Thyroid gland (tissue), 4 donors: Measurements from ENCODE around the gene TRAPPC2L. TPM values are rescaled to one million over a fixed set of nuclear protein-coding genes. Genes with fewer than 3 reads are reported as not detected.

Source experiments
- DNase-seq, 2 donors: peaks; one replicate each; pipeline ENCODE4 v3.0.0-alpha.2; 2019
- H3K27ac ChIP-seq, 3 donors: fragments of 200-600 bp; sonication (generic); 1 replicate in 2 of 3; 2 replicates in 1 of 3; pipeline ENCODE4 v1.5.1; 2016 to 2019; ENCODE audit warnings: mild to moderate bottlenecking in 1 of 3, moderate library complexity in 1 of 3
- H3K27me3 ChIP-seq: fragments of 200-600 bp; sonication (generic); one replicate; pipeline ENCODE4 v1.5.1; 2019
- H3K36me3 ChIP-seq, 2 donors: fragments of 200-600 bp; sonication (generic); one replicate each; pipeline ENCODE4 v1.5.1; 2016 to 2019
- H3K4me1 ChIP-seq, 2 donors: fragments of 200-600 bp; sonication (generic); one replicate each; pipeline ENCODE4 v1.5.1; 2017 to 2019
- H3K4me3 ChIP-seq, 3 donors: fragments of 200-600 bp; sonication (generic); replicated peaks in 1 of 3; 1 replicate in 2 of 3; 2 replicates in 1 of 3; pipeline ENCODE4 v1.5.1; 2016; ENCODE audit warnings: mild to moderate bottlenecking in 1 of 3
- H3K9me3 ChIP-seq: fragments of 200-600 bp; sonication (generic); one replicate; pipeline ENCODE4 v1.5.1; 2017
- CTCF ChIP-seq, 6 experiments: fragments of 200-600 bp in 3 of 6; fragments of 450-650 bp in 3 of 6; sonication (generic) in 3 of 6; IDR thresholded peaks; one replicate each; pipeline ENCODE4 v1.5.1; 2016 to 2019; ENCODE audit warnings: antibody characterized with exemption in 6 of 6, mild to moderate bottlenecking in 2 of 6, inconsistent platforms in 1 of 6, moderate library complexity in 1 of 6
- POLR2A ChIP-seq, 2 donors: fragments of 450-650 bp; IDR thresholded peaks; one replicate each; pipeline ENCODE4 v1.6.1; 2017; ENCODE audit warnings: antibody characterized with exemption in 2 of 2, mild to moderate bottlenecking in 2 of 2, moderate library complexity in 1 of 2
- WGBS, 2 donors: methylation state at CpG; one replicate each; pipeline ENCODE4 v1.1.5; 2017; 5-methylcytosine and 5-hydroxymethylcytosine counted together
- intact Hi-C: fragments of 100-400 bp; cut with DNase I; formaldehyde crosslinking; loops from one replicate; pipeline ENCODE4 v1.15.1; 2023
- total RNA-seq, 4 donors: library from RNA; depleted of rRNA; stranded (reverse); fragments of >200 nt; gene quantifications; one replicate each; pipeline ENCODE4 v1.2.3, GENCODE V29; 2016

Gene TRAPPC2L
- total RNA-seq, 4 donors from 2014 or later: 18.9 to 50.4 (median 43.8) TPM

- TF ChIP-seq POLR2A (IDR thresholded peaks at IDR 0.05): no peak
- no peak for TF ChIP-seq CTCF (IDR thresholded peaks at IDR 0.05)
- no peaks in the 10 kb centered on the region for H3K4me1 ChIP-seq
- H3K36me3 ChIP-seq: no peaks in the 10 kb centered on the region
- H3K27me3 ChIP-seq: no peaks in the 10 kb centered on the region
- H3K4me3 ChIP-seq: no peak overlapping the region
- intact Hi-C loops: no loop called here
- no peak for DNase-seq
- no peak overlapping the region for H3K27ac ChIP-seq
- 80 to 85% methylated on average over 13 to 16 of the region's 16 CpGs for WGBS, 2 donors
- no peaks in the 10 kb centered on the region for H3K9me3 ChIP-seq
Measured at GRCh38 chr16:88906020-88906419, 49.1 kb downstream of the TRAPPC2L start.

DNA sequence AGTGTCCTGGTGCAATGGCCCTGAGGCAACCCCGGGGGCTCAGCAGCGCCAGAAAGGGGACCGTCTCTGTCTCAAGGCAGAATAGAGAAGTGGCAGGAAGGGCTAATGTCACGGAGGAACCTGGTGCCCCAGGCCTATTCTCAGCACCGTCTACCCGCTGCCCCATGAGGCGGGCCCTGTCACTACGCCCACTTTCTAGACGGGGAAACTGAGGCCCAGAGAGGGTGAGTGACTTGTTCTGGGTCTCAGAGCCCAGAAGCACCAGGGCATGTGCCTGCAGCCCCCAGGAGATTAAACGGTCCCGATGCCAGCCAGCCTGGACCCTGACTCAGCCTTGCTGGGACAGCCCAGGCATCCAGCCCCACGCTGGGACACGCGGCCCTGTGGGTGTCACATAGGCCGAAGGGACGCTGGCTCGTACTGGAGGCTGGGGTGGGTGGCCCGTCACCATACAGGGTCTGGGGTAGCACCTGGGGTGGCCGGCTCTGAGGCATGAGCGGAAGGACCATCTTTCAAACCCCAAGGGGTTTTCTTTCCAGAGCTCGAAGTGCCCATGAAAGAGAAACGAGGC lies 49.7 kb downstream of the TRAPPC2L start:
- H3K9me3 ChIP-seq: no peaks in the 10 kb centered on the region

GRCh38 chr16:88907768-88908167 lies 50.8 kb downstream of the TRAPPC2L start:
- Histone ChIP-seq H3K27ac (no peak overlapping the region), H3K36me3 (no peaks in the 10 kb centered on the region), H3K27me3 (no peaks in the 10 kb centered on the region), H3K9me3 (no peaks in the 10 kb centered on the region), H3K4me3 (no peak overlapping the region), H3K4me1 (no peaks in the 10 kb centered on the region)
- no peak for DNase-seq
- intact Hi-C loops: no loop called here
- TF ChIP-seq POLR2A (IDR thresholded peaks at IDR 0.05) (no peak), CTCF (IDR thresholded peaks at IDR 0.05) (no peak)
- 78 to 80% methylated on average over 4 of the region's 4 CpGs for WGBS, 2 donors

More for the DNA sequence above, 49.7 kb downstream of the TRAPPC2L start:
- intact Hi-C loops: no loop called here
- DNase-seq: no peak
- no peaks in the 10 kb centered on the region for H3K4me1 ChIP-seq
- TF ChIP-seq POLR2A (IDR thresholded peaks at IDR 0.05): no peak
- TF ChIP-seq CTCF (IDR thresholded peaks at IDR 0.05): no peak
- no peaks in the 10 kb centered on the region for H3K27me3 ChIP-seq
- no peak overlapping the region for H3K4me3 ChIP-seq
- WGBS, 2 donors: 85 to 90% methylated on average over 14 to 22 of the region's 22 CpGs
- no peaks in the 10 kb centered on the region for H3K36me3 ChIP-seq
- H3K27ac ChIP-seq: no peak overlapping the region

DNA sequence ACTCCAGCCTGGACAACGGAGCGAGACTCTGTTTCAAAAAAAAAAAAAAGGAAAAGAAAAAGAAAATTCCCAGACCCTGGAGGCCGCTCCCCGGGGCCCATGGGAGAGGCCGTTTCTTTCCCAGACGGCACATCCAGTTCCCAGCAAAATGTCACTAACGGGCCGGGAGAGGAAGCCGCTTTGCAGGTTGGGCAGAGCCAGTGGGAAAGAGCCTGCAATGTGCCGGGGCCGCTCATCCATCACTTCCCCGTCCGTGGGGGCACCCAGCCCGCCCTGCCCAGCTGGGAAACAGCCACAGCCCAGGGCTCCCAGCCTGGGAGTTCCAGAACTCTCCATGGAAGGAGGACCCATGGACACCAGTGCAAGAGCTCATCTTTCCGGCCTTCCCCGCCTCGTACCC lies 51.4 kb downstream of the TRAPPC2L start:
- no peak for TF ChIP-seq POLR2A (IDR thresholded peaks at IDR 0.05)
- no peak for TF ChIP-seq CTCF (IDR thresholded peaks at IDR 0.05)
- no peaks in the 10 kb centered on the region for H3K9me3 ChIP-seq
- no peak overlapping the region for H3K27ac ChIP-seq
- no peaks in the 10 kb centered on the region for H3K36me3 ChIP-seq
- H3K4me1 ChIP-seq: no peaks in the 10 kb centered on the region
- 76 to 87% methylated on average over 11 to 17 of the region's 17 CpGs for WGBS, 2 donors
- no peak overlapping the region for H3K4me3 ChIP-seq
- intact Hi-C loops: no loop called here
- H3K27me3 ChIP-seq: no peaks in the 10 kb centered on the region
- DNase-seq: no peak

- Histone ChIP-seq H3K27ac (no peak overlapping the region), H3K36me3 (no peaks in the 10 kb centered on the region), H3K4me3 (no peak overlapping the region), H3K9me3 (no peaks in the 10 kb centered on the region), H3K4me1 (peaks cover 0 to under 1% of the 10 kb centered on the region in 2 donors), H3K27me3 (no peaks in the 10 kb centered on the region)
- no peak for DNase-seq
- intact Hi-C loops: no loop called here
- TF ChIP-seq POLR2A (IDR thresholded peaks at IDR 0.05) (no peak), CTCF (IDR thresholded peaks at IDR 0.05) (no peak)
- WGBS, 2 donors: 79 to 80% methylated on average over 27 to 33 of the region's 44 CpGs
Measured at GRCh38 chr16:88909431-88910210, 52.7 kb downstream of the TRAPPC2L start.
